ENCODE measurements around the gene ZNF213.

DNA sequence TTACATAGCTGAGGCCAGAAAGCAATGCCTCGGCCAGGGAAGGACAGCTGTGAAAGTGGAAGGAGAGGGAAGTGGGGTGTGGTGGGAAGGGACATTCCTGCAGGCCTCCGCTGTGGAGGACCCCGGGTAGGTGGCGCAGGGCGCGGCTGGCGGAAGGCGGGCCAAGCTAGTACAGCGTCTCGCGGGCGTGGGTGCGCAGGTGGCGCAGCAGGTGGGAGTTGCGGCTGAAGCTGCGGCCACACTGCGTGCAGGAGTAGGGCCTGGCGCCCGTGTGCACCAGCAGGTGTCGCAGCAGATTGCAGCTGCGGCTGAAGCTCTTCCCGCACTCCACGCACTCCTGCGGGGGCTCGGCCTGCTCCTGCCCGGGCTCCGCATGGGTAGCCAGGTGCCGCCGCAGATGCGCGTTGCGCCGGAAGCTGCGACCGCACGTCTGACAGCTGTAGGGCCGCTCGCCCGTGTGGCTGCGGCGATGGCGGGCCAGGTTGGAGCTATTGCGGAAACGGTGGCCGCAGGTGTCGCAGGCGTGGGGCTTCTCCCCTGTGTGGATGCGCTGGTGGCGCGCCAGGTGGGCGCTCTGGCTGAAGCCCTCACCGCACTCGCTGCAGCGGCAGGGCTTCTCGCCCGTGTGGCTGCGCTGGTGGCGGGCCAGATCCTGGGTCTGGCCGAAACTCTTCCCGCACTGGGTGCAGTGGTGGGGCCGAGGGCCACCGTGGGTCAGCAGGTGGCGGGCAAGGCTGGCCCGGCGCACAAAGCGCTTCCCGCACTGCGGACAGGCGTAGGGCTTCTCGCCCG is 45.7 kb upstream of the ZNF213 start:
- no peak for TF ChIP-seq EZH2phosphoT487 (IDR thresholded peaks at IDR 0.05; ENCODE audit: borderline replicate concordance)
- TF ChIP-seq, protein P1, sequence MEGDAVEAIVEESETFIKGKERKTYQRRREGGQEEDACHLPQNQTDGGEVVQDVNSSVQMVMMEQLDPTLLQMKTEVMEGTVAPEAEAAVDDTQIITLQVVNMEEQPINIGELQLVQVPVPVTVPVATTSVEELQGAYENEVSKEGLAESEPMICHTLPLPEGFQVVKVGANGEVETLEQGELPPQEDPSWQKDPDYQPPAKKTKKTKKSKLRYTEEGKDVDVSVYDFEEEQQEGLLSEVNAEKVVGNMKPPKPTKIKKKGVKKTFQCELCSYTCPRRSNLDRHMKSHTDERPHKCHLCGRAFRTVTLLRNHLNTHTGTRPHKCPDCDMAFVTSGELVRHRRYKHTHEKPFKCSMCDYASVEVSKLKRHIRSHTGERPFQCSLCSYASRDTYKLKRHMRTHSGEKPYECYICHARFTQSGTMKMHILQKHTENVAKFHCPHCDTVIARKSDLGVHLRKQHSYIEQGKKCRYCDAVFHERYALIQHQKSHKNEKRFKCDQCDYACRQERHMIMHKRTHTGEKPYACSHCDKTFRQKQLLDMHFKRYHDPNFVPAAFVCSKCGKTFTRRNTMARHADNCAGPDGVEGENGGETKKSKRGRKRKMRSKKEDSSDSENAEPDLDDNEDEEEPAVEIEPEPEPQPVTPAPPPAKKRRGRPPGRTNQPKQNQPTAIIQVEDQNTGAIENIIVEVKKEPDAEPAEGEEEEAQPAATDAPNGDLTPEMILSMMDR (conservative IDR thresholded peaks at IDR 0.05; ENCODE audit: low read length), result no peak
